Dedifferentiated amniotic fluid mesenchymal stem cell (primary cell): ENCODE measurements around the gene EDN2.

Experiments used
- DNase-seq: peaks from one replicate; pipeline ENCODE4 v3.0.0-alpha.2; 2016; ENCODE audit errors: extremely low spot score

Gene EDN2

DNA sequence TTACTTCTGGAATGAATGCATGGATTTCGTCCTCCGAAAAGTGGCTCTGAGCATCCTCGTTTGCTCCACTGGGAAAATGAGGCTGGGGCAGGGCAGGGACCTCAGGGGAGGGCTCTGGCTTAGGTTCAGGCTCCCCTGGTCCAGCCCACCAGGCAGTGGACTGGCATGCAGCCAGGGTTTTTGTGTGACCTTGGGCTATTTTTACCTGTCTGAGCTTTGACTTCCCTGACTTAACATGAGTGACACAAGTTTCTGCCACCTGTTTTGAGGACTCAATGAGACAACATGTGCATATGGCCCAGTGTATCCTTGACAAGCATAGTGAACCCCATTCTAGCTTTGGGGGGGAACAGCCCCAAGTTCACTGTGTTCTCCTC lies 32.6 kb upstream of the EDN2 start:
- no peak for DNase-seq

GRCh38 chr1:41516168-41517061 lies 31.9 kb upstream of the EDN2 start:
- DNase-seq, result peak; percentile 76

DNA sequence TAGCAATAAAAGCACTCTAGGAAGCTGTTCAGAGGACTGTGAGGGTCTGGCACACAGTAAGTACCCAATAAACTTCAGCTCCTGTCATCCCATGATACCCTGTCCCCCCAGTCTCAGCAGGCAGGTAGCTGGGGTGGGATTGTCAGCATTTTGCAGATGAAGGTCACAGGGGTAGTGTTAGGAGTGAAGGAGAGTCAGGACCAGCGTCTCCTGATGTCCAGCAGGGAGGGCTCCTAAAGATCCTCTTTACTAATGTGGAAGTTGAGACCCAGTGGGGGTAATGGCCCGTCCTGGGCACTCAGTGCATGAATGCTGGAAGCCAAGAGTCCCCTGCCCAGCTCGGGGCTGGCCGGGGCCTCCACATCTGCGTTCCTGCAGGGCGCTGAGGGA lies 31.3 kb upstream of the EDN2 start:
- no peak for DNase-seq

GRCh38 chr1:41515131-41515678 lies 30.7 kb upstream of the EDN2 start:
- DNase-seq, result no peak

- DNase-seq, result no peak
Measured at GRCh38 chr1:41514381-41514780, 29.9 kb upstream of the EDN2 start.

DNA sequence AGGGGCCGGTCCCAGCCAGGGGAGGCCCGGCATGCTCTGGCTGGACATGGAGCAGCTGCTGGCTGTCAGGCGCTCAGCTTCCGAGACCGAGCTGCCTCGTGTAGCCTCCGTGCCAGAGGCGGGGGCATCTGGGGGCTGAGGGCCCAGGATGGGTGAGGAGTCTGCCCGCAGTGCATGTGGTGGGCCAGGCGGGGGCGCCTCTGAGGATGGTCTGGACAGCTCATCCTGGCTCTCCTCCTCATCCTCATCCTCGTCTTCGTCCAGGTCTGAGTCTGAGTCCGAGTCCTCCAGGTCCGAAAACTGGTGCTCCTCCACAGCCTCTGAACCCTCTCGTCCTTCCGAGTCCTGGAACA lies 28.9 kb upstream of the EDN2 start:
- DNase-seq, result no peak

GRCh38 chr1:41512701-41513382 lies 28.4 kb upstream of the EDN2 start:
- DNase-seq, result no peak

- DNase-seq, result no peak
Measured at GRCh38 chr1:41511239-41511540, 26.7 kb upstream of the EDN2 start.

DNA sequence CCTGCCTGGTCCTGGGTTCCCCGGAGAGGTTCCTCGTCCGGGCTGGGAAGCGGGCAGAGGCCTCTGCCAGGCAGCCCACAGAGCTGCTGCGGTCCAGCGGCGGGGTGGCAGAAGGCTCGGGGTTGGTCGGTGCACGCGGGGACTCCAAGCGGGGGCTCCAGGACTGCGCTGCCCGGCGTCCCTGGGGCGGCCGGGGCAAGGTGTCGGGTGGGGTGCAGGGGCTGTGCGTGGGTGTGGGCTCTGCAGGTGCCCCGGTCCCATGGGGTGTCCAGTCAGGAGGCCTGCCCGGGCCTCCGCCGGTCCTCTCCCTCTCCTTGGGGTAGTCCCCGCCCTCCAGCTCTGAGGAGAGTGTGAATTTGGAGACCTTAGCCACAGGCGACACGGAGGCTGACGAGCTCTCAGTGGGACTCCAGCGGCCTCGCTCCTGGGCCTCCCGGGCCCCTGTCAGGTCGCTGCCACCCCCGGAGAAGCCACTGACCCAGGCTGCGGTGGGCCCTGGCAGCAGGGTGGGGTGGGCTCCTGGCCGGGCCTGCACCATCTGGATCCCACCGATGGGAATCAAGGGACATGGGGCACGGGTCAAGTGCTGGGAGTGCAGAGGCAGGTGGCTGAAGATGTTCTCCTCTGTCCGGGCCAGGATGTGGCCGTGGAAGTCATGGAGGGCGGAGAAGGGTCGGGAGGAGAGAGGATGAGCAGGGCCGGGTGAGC lies 26.2 kb upstream of the EDN2 start:
- no peak for DNase-seq

- no peak for DNase-seq
Measured at GRCh38 chr1:41509270-41509671, 24.8 kb upstream of the EDN2 start.

DNA sequence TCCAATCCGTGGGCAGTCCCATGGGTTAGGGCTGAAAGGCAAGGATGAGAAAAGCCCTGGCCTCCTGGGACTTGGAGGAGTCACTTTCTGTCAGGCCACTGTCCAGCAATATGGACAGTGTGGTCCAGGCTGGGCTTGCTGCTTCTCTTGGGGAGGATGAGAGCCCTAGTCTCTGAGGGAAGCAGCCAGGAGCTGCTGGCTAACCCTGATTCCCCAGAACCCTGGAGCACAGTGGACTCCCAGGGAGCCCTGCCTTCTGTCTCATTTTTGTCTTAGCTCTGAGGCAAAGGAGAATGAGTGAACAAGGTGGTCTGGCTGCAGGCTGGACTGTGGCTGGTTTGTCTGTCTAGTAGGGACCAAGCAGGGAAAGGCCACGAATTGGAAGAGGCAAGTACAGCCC lies 23.8 kb upstream of the EDN2 start:
- no peak for DNase-seq

DNA sequence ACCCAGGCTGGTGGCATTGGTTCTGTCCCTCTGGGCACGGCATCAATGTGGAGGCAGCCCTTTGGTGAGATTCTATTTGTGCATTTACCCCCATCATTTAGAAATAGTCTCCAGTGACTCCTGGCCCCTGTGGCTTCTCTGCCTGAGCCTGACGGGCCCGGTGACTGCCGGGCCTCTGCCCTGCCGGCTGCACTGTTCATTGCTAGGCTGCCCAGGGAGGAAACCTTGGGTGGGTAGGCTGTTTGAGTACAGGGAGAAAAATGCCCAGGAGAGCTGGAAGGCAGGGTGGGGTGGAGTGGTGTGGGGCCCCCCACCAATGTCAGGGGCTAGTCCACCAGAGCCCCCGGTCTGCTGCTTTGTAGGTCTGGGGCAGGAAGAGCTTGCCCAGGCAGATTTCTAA lies 23.4 kb upstream of the EDN2 start:
- DNase-seq, result no peak

- DNase-seq, result no peak
Measured at GRCh38 chr1:41507110-41507720, 22.7 kb upstream of the EDN2 start.

GRCh38 chr1:41504114-41505035 lies 19.9 kb upstream of the EDN2 start:
- DNase-seq, result no peak

DNA sequence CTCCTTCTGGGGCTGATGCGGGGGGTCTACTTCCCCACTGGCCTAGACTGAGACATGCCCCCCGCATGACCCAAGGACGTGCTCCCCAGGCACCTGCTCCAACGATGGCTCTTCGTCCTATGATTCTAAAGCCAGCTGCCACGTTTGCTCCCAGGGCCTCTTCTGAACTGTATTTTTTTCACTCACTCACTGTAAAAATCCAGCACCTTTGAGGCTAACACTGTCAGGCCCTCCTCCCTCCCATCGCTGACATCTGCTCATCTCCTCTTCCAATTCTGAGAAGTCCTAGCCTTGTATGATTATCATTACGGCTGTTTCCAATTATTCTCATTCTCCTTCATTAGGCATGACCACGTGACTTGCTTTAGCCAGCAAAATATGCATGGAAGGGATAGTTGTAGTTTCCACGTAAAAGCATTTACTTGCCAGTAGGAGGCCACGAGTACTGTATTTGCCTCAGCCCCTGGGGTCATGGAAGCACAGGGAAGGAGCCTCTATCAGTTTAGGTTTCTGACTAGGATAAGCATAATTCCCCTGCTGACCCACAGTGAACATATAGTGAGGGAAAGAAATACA lies 19.1 kb upstream of the EDN2 start:
- DNase-seq, result peak; percentile 31

DNA sequence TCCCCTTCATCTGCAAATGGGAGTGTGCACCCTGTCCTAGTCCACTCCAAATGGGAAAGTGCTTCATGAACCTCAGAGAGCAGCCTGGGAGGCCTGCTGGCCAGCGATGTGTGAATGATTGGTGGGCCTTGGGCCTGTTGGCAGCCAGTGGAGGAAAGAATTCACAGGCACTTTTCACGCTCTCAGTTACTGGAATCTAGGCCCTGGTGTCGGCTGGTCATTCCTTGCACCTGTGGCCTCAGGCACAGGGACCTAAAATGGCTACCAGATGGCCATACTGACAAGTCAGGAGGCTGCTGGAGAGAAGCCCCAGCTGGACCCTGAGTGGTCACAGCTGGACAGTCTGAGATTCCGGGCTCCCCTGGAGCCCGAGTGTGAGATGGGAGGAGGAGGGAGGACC lies 18.4 kb upstream of the EDN2 start:
- DNase-seq, result no peak

- no peak for DNase-seq
Measured at GRCh38 chr1:41501581-41501980, 17.1 kb upstream of the EDN2 start.

DNA sequence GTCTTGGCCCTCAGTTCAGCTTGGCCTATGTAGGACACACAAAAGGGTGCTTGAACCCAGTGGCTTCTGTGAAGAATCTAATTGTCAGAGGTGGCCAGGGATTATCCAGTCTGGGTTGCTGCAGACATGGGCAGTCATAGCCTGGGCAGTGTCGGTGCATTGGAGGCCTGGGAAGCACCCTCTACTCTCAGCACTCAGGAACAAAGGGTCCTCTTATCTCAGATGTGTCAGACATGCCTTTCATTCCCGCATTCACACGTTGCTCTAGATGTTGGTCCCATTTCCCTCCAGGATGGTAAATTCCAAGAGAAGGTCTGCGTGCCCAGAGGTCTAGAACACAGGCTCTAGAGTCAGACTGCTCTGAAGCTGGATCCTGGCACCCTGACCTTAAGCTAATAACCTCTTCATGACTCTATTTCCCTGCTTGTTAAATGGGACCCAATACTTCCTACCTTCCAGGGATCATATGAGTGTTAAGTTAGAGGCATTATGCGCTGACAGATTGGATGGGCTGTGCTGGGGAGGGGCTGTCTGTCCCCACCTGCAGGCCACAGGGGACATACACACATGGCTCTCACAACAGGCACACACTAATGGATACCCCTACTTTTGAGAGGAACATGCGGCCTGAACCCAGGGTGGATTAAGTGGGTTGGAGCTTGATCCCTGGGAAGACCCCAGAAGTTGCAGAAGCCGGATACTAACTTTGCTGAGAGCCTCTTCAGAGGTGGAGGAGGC lies 16.5 kb upstream of the EDN2 start:
- no peak for DNase-seq

- DNase-seq, result no peak
Measured at GRCh38 chr1:41500378-41500777, 15.9 kb upstream of the EDN2 start.

DNA sequence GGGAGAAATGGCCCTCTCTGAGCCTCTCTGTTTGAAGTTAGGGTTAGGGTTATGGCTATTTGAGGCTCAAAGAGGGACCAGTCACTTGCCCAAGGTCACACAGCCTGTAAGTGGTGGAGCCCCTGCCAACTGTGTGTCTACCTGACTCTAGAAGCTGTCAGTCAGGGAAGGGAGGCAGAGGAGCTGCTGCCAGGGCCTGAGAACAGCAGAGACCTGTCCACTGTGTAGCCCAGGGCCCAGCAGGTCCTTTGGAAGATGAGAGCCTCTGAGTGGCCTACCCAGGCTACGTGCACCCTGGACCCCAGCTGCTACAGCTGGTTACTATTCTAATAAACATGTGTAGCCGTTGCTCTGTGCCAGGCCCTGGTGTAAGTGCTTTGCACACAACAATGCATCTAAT lies 15.1 kb upstream of the EDN2 start:
- DNase-seq, result no peak
